Calu3 (cell line): ENCODE results near the gene EXOSC9. TPM values are rescaled to one million over a fixed set of nuclear protein-coding genes. Genes with fewer than 3 reads are reported as not detected.

ENCODE experiments used
- BruUV-seq: library from RNA; stranded (reverse); fragments of 400-500 nt; replicated peaks from 2 replicates; lab custom pipeline; 2021; lab: Mats Ljungman, UMichigan
- CTCF ChIA-PET: fragments of 300-600 bp; sonication (Branson Sonifier 250); formaldehyde crosslinking; loops from one replicate; lab custom pipeline; 2022; ENCODE audit warnings: antibody characterized with exemption; lab: Charles Lee
- DNase-seq: peaks from one replicate; pipeline ENCODE4 v3.0.0; 2022
- H3K27ac Mint-ChIP-seq: one replicate; pipeline ENCODE4 v1.8.0; 2022; ENCODE audit warnings: mixed read lengths; ENCODE audit not compliant: unreplicated experiment
- H3K27me3 Mint-ChIP-seq: one replicate; pipeline ENCODE4 v1.8.0; 2022; ENCODE audit warnings: mixed read lengths; ENCODE audit not compliant: unreplicated experiment
- H3K36me3 Mint-ChIP-seq: one replicate; pipeline ENCODE4 v1.8.0; 2022; ENCODE audit warnings: mild to moderate bottlenecking, moderate library complexity, mixed read lengths; ENCODE audit not compliant: insufficient read depth, unreplicated experiment
- H3K4me1 Mint-ChIP-seq: one replicate; pipeline ENCODE4 v1.8.0; 2022; ENCODE audit warnings: mild to moderate bottlenecking, low read depth, mixed read lengths; ENCODE audit not compliant: unreplicated experiment
- H3K4me3 Mint-ChIP-seq: one replicate; pipeline ENCODE4 v1.8.0; 2022; ENCODE audit warnings: mild to moderate bottlenecking, low read depth, moderate library complexity, mixed read lengths; ENCODE audit not compliant: unreplicated experiment
- H3K9me3 Mint-ChIP-seq: one replicate; pipeline ENCODE4 v1.8.0; 2022; ENCODE audit warnings: low read depth, mixed read lengths; ENCODE audit not compliant: unreplicated experiment
- CTCF ChIP-seq: fragments of 200-600 bp; IDR thresholded peaks from one replicate; pipeline ENCODE4 v1.8.0; 2022; ENCODE audit warnings: antibody characterized with exemption; ENCODE audit not compliant: unreplicated experiment
- intact Hi-C: fragments of 100-400 bp; cut with micrococcal nuclease; formaldehyde crosslinking; loops from one replicate; pipeline ENCODE4 v1.10.0; 2022; ENCODE audit not compliant: unreplicated experiment
- total RNA-seq: library from RNA; stranded (reverse); gene quantifications from 2 replicates; pipeline ENCODE4 v1.2.3, GENCODE V29; 2022

The EXOSC9 gene
- total RNA-seq, 1 experiment from 2014 or later, result 22.3 TPM

GRCh38 chr4:121764303-121764701 is 36.8 kb upstream of the EXOSC9 start:
- H3K27me3 Mint-ChIP-seq, result no peaks in the 10 kb centered on the region
- CTCF ChIA-PET, result no interaction called here

GRCh38 chr4:121764702-121765367 is 36.3 kb upstream of the EXOSC9 start, which contains the start of gene SMIM43:
SMIM43 (minus strand) TSS chr4:121765164; CDS start chr4:121765105, 59 bp downstream.
- Mint-ChIP-seq H3K9me3 (no peaks in the 10 kb centered on the region), H3K4me3 (peak within 1 kb of the TSS; percentile 48)
- intact Hi-C loops, result no loop called here

More at GRCh38 chr4:121764303-121764701, 36.8 kb upstream of the EXOSC9 start:
- BruUV-seq, result no TSS peak
- no peak overlapping the region for H3K27ac Mint-ChIP-seq
- H3K9me3 Mint-ChIP-seq, result no peaks in the 10 kb centered on the region
- no peaks in the 10 kb centered on the region for H3K36me3 Mint-ChIP-seq
- no peak for DNase-seq
- TF ChIP-seq CTCF, result no peak
- intact Hi-C loops, result no loop called here
- H3K4me1 Mint-ChIP-seq, result no peaks in the 10 kb centered on the region
- peak overlapping the region; percentile 48 for H3K4me3 Mint-ChIP-seq

GRCh38 chr4:121765368-121765705 is 35.8 kb upstream of the EXOSC9 start:
- TF ChIP-seq CTCF, result no peak
- no peak for DNase-seq
- H3K4me1 Mint-ChIP-seq, result no peaks in the 10 kb centered on the region
- intact Hi-C loops, result no loop called here
- H3K27ac Mint-ChIP-seq, result no peak overlapping the region
- no peaks in the 10 kb centered on the region for H3K9me3 Mint-ChIP-seq
- H3K4me3 Mint-ChIP-seq, result peak overlapping the region; percentile 48
- CTCF ChIA-PET, result no interaction called here
- H3K27me3 Mint-ChIP-seq, result no peaks in the 10 kb centered on the region
- no TSS peak for BruUV-seq
- no peaks in the 10 kb centered on the region for H3K36me3 Mint-ChIP-seq

More at GRCh38 chr4:121764702-121765367, 36.3 kb upstream of the EXOSC9 start, which contains the start of gene SMIM43:
- no TSS peak for BruUV-seq
- TF ChIP-seq CTCF, result no peak
- no peaks in the 10 kb centered on the region for H3K27me3 Mint-ChIP-seq
- no peak within 1 kb of the TSS for H3K27ac Mint-ChIP-seq
- DNase-seq, result no peak
- no peaks in the 10 kb centered on the region for H3K36me3 Mint-ChIP-seq
- CTCF ChIA-PET, result no interaction called here
- no peaks in the 10 kb centered on the region for H3K4me1 Mint-ChIP-seq

GRCh38 chr4:121765971-121766538 is 35.1 kb upstream of the EXOSC9 start:
- DNase-seq, result no peak
- no peak for TF ChIP-seq CTCF
- H3K27ac Mint-ChIP-seq, result no peak overlapping the region
- CTCF ChIA-PET, result no interaction called here
- H3K36me3 Mint-ChIP-seq, result no peaks in the 10 kb centered on the region
- H3K4me3 Mint-ChIP-seq, result no peak overlapping the region
- no peaks in the 10 kb centered on the region for H3K9me3 Mint-ChIP-seq
- no peaks in the 10 kb centered on the region for H3K4me1 Mint-ChIP-seq
- no TSS peak for BruUV-seq
- intact Hi-C loops, result no loop called here
- H3K27me3 Mint-ChIP-seq, result no peaks in the 10 kb centered on the region
